GM12874 (cell line): ENCODE measurements around the gene TMBIM1.

Experiments used
- TF ChIP-seq, protein P1 (sequence below): IDR thresholded peaks from 2 replicates; pipeline ENCODE4 v1.5.1; 2011; ENCODE audit warnings: low read depth, mild to moderate bottlenecking, control low read depth, low read length, moderate library complexity; ENCODE audit not compliant: insufficient read depth

Gene TMBIM1

GRCh38 chr2:218259099-218259961 lies 33.0 kb downstream of the TMBIM1 start:
- TF ChIP-seq, protein P1, sequence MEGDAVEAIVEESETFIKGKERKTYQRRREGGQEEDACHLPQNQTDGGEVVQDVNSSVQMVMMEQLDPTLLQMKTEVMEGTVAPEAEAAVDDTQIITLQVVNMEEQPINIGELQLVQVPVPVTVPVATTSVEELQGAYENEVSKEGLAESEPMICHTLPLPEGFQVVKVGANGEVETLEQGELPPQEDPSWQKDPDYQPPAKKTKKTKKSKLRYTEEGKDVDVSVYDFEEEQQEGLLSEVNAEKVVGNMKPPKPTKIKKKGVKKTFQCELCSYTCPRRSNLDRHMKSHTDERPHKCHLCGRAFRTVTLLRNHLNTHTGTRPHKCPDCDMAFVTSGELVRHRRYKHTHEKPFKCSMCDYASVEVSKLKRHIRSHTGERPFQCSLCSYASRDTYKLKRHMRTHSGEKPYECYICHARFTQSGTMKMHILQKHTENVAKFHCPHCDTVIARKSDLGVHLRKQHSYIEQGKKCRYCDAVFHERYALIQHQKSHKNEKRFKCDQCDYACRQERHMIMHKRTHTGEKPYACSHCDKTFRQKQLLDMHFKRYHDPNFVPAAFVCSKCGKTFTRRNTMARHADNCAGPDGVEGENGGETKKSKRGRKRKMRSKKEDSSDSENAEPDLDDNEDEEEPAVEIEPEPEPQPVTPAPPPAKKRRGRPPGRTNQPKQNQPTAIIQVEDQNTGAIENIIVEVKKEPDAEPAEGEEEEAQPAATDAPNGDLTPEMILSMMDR: no peak

- TF ChIP-seq, protein P1: peak; percentile 81
Measured at GRCh38 chr2:218257390-218257981, 34.8 kb downstream of the TMBIM1 start.

GRCh38 chr2:218256612-218257350 lies 35.5 kb downstream of the TMBIM1 start:
- TF ChIP-seq, protein P1: no peak

DNA sequence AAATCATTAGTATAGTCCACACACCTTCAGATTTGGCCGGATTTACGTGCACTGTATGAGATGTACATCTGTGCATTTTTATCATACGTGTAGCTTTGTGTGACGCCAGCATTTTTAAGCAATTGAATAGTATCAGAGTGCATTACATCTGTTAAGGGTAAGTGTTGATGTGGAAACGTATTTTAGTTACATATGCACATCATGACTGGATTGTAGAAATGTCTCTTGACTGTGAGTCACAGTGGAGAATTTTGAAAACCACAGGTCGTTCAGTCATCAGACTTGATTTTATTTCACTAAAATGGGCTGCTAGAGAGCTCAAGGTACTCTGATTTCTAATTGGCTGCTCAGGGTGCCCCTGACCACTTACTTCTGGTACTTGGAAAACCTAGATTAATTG lies 36.9 kb downstream of the TMBIM1 start:
- TF ChIP-seq, protein P1: no peak

DNA sequence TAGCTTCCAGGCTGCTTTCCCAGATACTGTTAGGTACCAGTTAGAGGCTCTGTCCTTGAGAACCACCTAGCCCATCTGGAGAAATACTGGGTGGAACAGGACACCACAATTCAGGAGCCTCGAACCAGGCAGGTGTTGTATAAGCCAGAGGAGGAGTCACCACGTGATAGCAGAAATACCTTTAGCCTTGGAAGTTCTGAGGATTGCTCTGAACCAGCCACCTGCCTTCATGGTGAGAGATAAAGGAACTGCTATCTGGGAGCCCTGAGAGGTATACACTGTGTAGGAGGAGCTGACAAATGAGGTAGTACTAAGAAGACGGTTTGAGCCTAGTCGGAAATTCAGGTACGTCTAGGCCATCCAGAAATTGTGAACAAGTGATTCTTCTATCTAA lies 39.1 kb downstream of the TMBIM1 start:
- TF ChIP-seq, protein P1: no peak

GRCh38 chr2:218252509-218253231 lies 39.6 kb downstream of the TMBIM1 start:
- TF ChIP-seq, protein P1: no peak

DNA sequence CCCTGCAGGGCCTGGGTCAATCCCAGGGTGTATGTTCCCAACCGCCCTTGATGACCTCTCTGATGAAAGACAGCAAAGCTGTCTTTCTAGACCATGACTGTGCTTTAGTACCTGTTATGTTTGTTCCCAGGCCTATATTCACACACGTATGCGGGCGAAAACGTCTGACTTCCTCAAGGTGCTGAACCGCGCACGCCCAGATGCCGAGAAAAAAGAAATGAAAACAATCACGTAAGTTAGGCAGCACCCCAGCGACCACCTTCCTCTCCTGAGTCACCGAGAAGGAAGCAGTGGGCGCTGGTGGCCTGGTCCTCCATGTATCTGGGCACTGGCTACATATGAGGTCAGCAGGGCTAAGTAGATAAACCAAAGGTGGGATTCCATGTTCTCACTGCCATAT lies 42.6 kb downstream of the TMBIM1 start:
- TF ChIP-seq, protein P1: no peak
